Gastroesophageal sphincter (tissue), 3 donors: Measurements from ENCODE around the gene ZNF486.
"Not testable (repeated sequence)": the region's sequence is repeated elsewhere in the genome, so short reads cannot be mapped to it uniquely, and the experiment has no call there.

Experiments used
- CTCF ChIP-seq, 4 experiments: fragments of 200-600 bp in 2 of 4; fragments of 450-650 bp in 2 of 4; sonication (generic) in 1 of 4; IDR thresholded peaks; one replicate each; pipeline ENCODE4 v1.5.1; 2017 to 2019; ENCODE audit warnings: antibody characterized with exemption in 4 of 4, mild to moderate bottlenecking in 2 of 4, moderate library complexity in 2 of 4
- EP300 ChIP-seq: sonication (generic); formaldehyde crosslinking; IDR thresholded peaks from one replicate; pipeline ENCODE4 v1.6.1; 2017; ENCODE audit warnings: antibody characterized with exemption, mild to moderate bottlenecking
- POLR2A ChIP-seq, 2 donors: fragments of 450-650 bp; IDR thresholded peaks; one replicate each; pipeline ENCODE4 v1.6.1; 2017; ENCODE audit warnings: antibody characterized with exemption in 2 of 2, mild to moderate bottlenecking in 2 of 2, moderate library complexity in 1 of 2

- not testable (repeated sequence) for TF ChIP-seq POLR2A (IDR thresholded peaks at IDR 0.05); EP300; CTCF (IDR thresholded peaks at IDR 0.05)
Measured at GRCh38 chr19:20214366-20214765, 47.4 kb downstream of the ZNF486 start.
